Adrenal gland (tissue), 12 donors: Measurements from ENCODE around the gene LRIG1. TPM values are rescaled to one million over a fixed set of nuclear protein-coding genes. Genes with fewer than 3 reads are reported as not detected.

ENCODE experiments used
- DNase-seq, 7 donors: peaks; one replicate each; pipeline ENCODE4 v3.0.0-alpha.2; 2019 to 2020
- H3K27ac ChIP-seq, 5 donors: fragments of 200-600 bp; sonication (generic) in 4 of 5; 1 replicate in 3 of 5; 2 replicates in 2 of 5; pipeline versions ENCODE4 v1.5.1 to v1.8.0; 2016 to 2020; ENCODE audit warnings: mild to moderate bottlenecking in 1 of 5
- H3K27me3 ChIP-seq: fragments of 200-600 bp; 2 replicates; pipeline ENCODE4 v1.8.0; 2021
- H3K36me3 ChIP-seq, 2 donors: fragments of 200-600 bp; replicated peaks in 1 of 2; 1 replicate in 1 of 2; 2 replicates in 1 of 2; pipeline versions ENCODE4 v1.5.1 to v1.8.0; 2018 to 2022
- H3K4me1 ChIP-seq, 2 donors: fragments of 200-600 bp; replicated peaks in 1 of 2; 1 replicate in 1 of 2; 2 replicates in 1 of 2; pipeline versions ENCODE4 v1.5.1 to v1.8.0; 2018 to 2021
- H3K4me3 ChIP-seq, 4 donors: fragments of 200-600 bp; sonication (generic) in 3 of 4; one replicate each; pipeline ENCODE4 v1.5.1; 2016 to 2018
- H3K9me3 ChIP-seq, 3 donors: fragments of 200-600 bp; sonication (generic) in 1 of 3; replicated peaks in 1 of 3; 1 replicate in 2 of 3; 2 replicates in 1 of 3; pipeline versions ENCODE4 v1.5.1 to v1.8.0; 2016 to 2021
- CTCF ChIP-seq, 6 experiments: fragments of 450-650 bp in 4 of 6; fragments of 200-600 bp in 2 of 6; sonication (generic) in 1 of 6; IDR thresholded peaks; 1 replicate in 5 of 6; 2 replicates in 1 of 6; pipeline versions ENCODE4 v1.5.1 to v1.8.0; 2016 to 2021; ENCODE audit warnings: antibody characterized with exemption in 6 of 6, mild to moderate bottlenecking in 2 of 6, moderate library complexity in 1 of 6
- POLR2A ChIP-seq, 2 donors: fragments of 450-650 bp; IDR thresholded peaks; one replicate each; pipeline ENCODE4 v1.6.1; 2017; ENCODE audit warnings: antibody characterized with exemption in 2 of 2, mild to moderate bottlenecking in 2 of 2, moderate library complexity in 1 of 2
- WGBS, 4 donors: extraction: QIAGEN DNeasy Blood & Tissue Kit in 2 of 4; methylation state at CpG; one replicate each; pipeline versions ENCODE4 v1.1.5 to v1.1.7; 2013 to 2017; 5-methylcytosine and 5-hydroxymethylcytosine counted together
- intact Hi-C, 2 donors: fragments of 100-400 bp; cut with DNase I; formaldehyde crosslinking; loops; one replicate each; pipeline versions ENCODE4 v1.14.1 to v1.15.0; 2022 to 2023
- polyA plus RNA-seq, 3 donors: library from polyadenylated mRNA; stranded (reverse); fragments of 200-250 nt in 2 of 3; fragments of 350-450 nt in 1 of 3; fragmentation: Illumina TruSeq in 1 of 3; extraction: RNeasy Lipid Tissue Mini Kit (QIAGEN cat#74804) in 1 of 3; gene quantifications; one replicate each; pipeline ENCODE4 v1.2.3, GENCODE V29; 2013 to 2014
- total RNA-seq, 9 donors: library from RNA; depleted of rRNA in 4 of 9; stranded (reverse); fragments of >200 nt in 4 of 9; fragments of 120-200 nt in 1 of 9; fragmentation: NEBNext Ultra II Directional in 1 of 9; extraction: Animal tissue kit (Norgen Biotek cat#: 25700) in 1 of 9; gene quantifications; one replicate each; pipeline versions ENCODE4 v1.1.0 to v1.2.4, GENCODE V29; 2013 to 2023
- donor health status: healthy with polysubstance abuse.
- donor health status: Bipolar disorder and iron deficiency.
- donor health status: DM: yes; HTN: yes; CAD: no.
- donor health status: DM: no; HTN: no; CAD: no.
- donor health status: DM: no; HTN: no; CAD: no.
- donor health status: DM: yes; HTN: yes; CAD: no.

Gene LRIG1
- total and polyA plus RNA-seq, 12 donors: 1.5 to 13.3 (median 4.7) TPM

- no peak for TF ChIP-seq CTCF (IDR thresholded peaks at IDR 0.05)
- TF ChIP-seq POLR2A (IDR thresholded peaks at IDR 0.05): no peak
- intact Hi-C loops: loop anchor here in 1 of 2 donors (10.0 kb wide), 1 partner anchor 402 kb away; no protein-coding TSS in a partner anchor
- Histone ChIP-seq H3K27me3 (no peaks in the 10 kb centered on the region), H3K9me3 (no peaks in the 10 kb centered on the region), H3K4me3 (no peak overlapping the region), H3K4me1 (no peaks in the 10 kb centered on the region), H3K36me3 (no peaks in the 10 kb centered on the region), H3K27ac (no peak overlapping the region)
- 81 to 95% (median 91%) methylated on average over 5 to 7 of the region's 7 CpGs for WGBS, 4 donors
- no peak for DNase-seq
Measured at GRCh38 chr3:66413151-66413751, 87.6 kb downstream of the LRIG1 start.

- Histone ChIP-seq H3K36me3 (no peaks in the 10 kb centered on the region), H3K9me3 (no peaks in the 10 kb centered on the region), H3K4me3 (no peak overlapping the region), H3K27me3 (no peaks in the 10 kb centered on the region), H3K4me1 (no peaks in the 10 kb centered on the region), H3K27ac (no peak overlapping the region)
- TF ChIP-seq CTCF (IDR thresholded peaks at IDR 0.05) (no peak), POLR2A (IDR thresholded peaks at IDR 0.05) (no peak)
- WGBS, 4 donors: 89 to 92% (median 90%) methylated on average over 22 to 24 of the region's 24 CpGs
- intact Hi-C loops: loop anchor here (2.0 to 10.0 kb wide), 2 partner anchors 401 to 403 kb away; no protein-coding TSS in a partner anchor
- no peak for DNase-seq
Measured at GRCh38 chr3:66411961-66412887, 88.6 kb downstream of the LRIG1 start.

GRCh38 chr3:66411474-66411873 is 89.3 kb downstream of the LRIG1 start:
- no peaks in the 10 kb centered on the region for H3K4me1 ChIP-seq
- H3K36me3 ChIP-seq: no peaks in the 10 kb centered on the region
- WGBS, 4 donors: 67 to 72% (median 69%) methylated on average over 8 of the region's 8 CpGs
- H3K27me3 ChIP-seq: no peaks in the 10 kb centered on the region
- no peak overlapping the region for H3K27ac ChIP-seq
- H3K4me3 ChIP-seq: no peak overlapping the region
- DNase-seq: no peak
- intact Hi-C loops: loop anchor here (2.0 to 10.0 kb wide), 2 partner anchors 401 to 403 kb away; no protein-coding TSS in a partner anchor
- H3K9me3 ChIP-seq: no peaks in the 10 kb centered on the region
- TF ChIP-seq POLR2A (IDR thresholded peaks at IDR 0.05): no peak
- no peak for TF ChIP-seq CTCF (IDR thresholded peaks at IDR 0.05)

DNA sequence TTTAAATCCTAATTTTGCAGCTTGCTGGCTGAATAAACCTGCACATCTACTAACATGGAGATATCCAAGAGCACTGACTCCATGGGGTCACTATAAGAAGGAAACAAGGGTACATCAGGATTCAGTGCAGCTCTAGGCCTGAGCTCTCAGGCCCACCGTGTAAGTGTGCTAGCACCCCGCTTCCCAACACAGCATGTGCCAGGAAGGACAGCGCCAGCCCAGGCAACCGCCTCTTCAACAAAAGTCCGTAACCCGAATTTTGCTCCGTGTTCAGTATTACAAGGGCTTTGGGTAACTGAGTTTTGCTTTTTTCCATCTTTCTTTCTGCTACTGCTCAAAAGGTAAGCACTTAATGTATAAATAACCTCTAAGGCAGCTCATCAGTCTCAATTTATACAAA is 89.8 kb downstream of the LRIG1 start:
- Histone ChIP-seq H3K36me3 (no peaks in the 10 kb centered on the region), H3K27ac (no peak overlapping the region), H3K27me3 (no peaks in the 10 kb centered on the region), H3K4me1 (no peaks in the 10 kb centered on the region), H3K4me3 (no peak overlapping the region), H3K9me3 (no peaks in the 10 kb centered on the region)
- DNase-seq: no peak
- no peak for TF ChIP-seq POLR2A (IDR thresholded peaks at IDR 0.05)
- no peak for TF ChIP-seq CTCF (IDR thresholded peaks at IDR 0.05)
- 95 to 96% (median 95%) methylated on average over 7 of the region's 7 CpGs for WGBS, 4 donors
- intact Hi-C loops: loop anchor here (2.0 to 10.0 kb wide), 2 partner anchors 402 to 404 kb away; no protein-coding TSS in a partner anchor
